GM12878 (cell line): Measurements from ENCODE around the gene OSBP. TPM values are rescaled to one million over a fixed set of nuclear protein-coding genes. Genes with fewer than 3 reads are reported as not detected.

Experiments
- ATAC-seq: fragments of 200-7000 bp; cut with Tn5 transposase; 3 replicates; pipeline ENCODE4 v1.9.1; 2020; ENCODE audit warnings: mild to moderate bottlenecking, moderate library complexity
- BruUV-seq: library from RNA; stranded (reverse); fragments of 400-500 nt; replicated peaks from 2 replicates; lab custom pipeline; 2021; lab: Mats Ljungman, UMichigan
- CTCF ChIA-PET: fragments of 300-600 bp; sonication (Branson Sonifier 250); formaldehyde crosslinking; extraction: SDS; loops from one replicate; lab custom pipeline; 2021; ENCODE audit warnings: inconsistent platforms; lab: Yijun Ruan, JAX
- POLR2A ChIA-PET: fragments of 350-600 bp; formaldehyde crosslinking; extraction: SDS; loops from one replicate; lab custom pipeline; 2021; ENCODE audit warnings: inconsistent platforms; lab: Charles Lee
- RAD21 ChIA-PET: fragments of 300-600 bp; sonication (Branson Sonifier 250); formaldehyde crosslinking; loops from one replicate; lab custom pipeline; 2023; ENCODE audit warnings: antibody characterized with exemption; ENCODE audit not compliant: unreplicated experiment; lab: Charles Lee
- SMC1A ChIA-PET: fragments of 300-600 bp; sonication (Branson Sonifier 250); formaldehyde crosslinking; loops from one replicate; lab custom pipeline; 2023; ENCODE audit not compliant: unreplicated experiment, uncharacterized antibody; lab: Charles Lee
- DNase-seq: peaks from one replicate; pipeline ENCODE4 v3.0.0-alpha.2; 2011; ENCODE audit warnings: low read depth, low spot score
- FAIRE-seq: peaks from 3 replicates; lab custom pipeline; 2011; peaks lifted over from hg19 to GRCh38; lab: Jason Lieb, UNC
- H2AFZ ChIP-seq: 2 replicates; pipeline ENCODE4 v1.6.0; 2011; ENCODE audit warnings: low read depth, low read length, control low read depth; ENCODE audit not compliant: control insufficient read depth
- H3K27ac ChIP-seq: 2 replicates; pipeline ENCODE4 v1.5.1; 2011; ENCODE audit warnings: control low read depth; ENCODE audit not compliant: control insufficient read depth, insufficient read depth
- H3K27me3 ChIP-seq, 2 experiments: replicated peaks in 1 of 2; 2 replicates each; pipeline versions ENCODE4 v1.6.0 to v1.6.1; 2011; ENCODE audit warnings: low read length in 1 of 2; ENCODE audit not compliant: control insufficient read depth in 2 of 2, insufficient read depth in 2 of 2
- H3K36me3 ChIP-seq, 2 experiments: 2 replicates each; pipeline ENCODE4 v1.5.1; 2011; ENCODE audit warnings: low read length in 1 of 2; ENCODE audit not compliant: control insufficient read depth in 2 of 2, insufficient read depth in 2 of 2
- H3K4me1 ChIP-seq: 2 replicates; pipeline ENCODE4 v1.6.1; 2011; ENCODE audit warnings: mild to moderate bottlenecking, low read length, moderate library complexity, mixed read lengths; ENCODE audit not compliant: control insufficient read depth, insufficient read depth
- H3K4me2 ChIP-seq: 2 replicates; pipeline ENCODE4 v1.6.0; 2011; ENCODE audit warnings: control low read depth; ENCODE audit not compliant: control insufficient read depth, insufficient read depth
- H3K4me3 ChIP-seq: fragments of 200-600 bp; sonication (generic); 2 replicates; pipeline ENCODE4 v1.5.1; 2016
- H3K79me2 ChIP-seq: 2 replicates; pipeline ENCODE4 v1.6.0; 2011; ENCODE audit warnings: low read length; ENCODE audit not compliant: control insufficient read depth, insufficient read depth
- H3K9ac ChIP-seq: 2 replicates; pipeline ENCODE4 v1.8.0; 2011; ENCODE audit warnings: low read length, control low read depth, mixed read lengths; ENCODE audit not compliant: control insufficient read depth, insufficient read depth
- H3K9me3 ChIP-seq: replicated peaks from 3 replicates; pipeline ENCODE4 v1.5.1; 2011; ENCODE audit warnings: mild to moderate bottlenecking, low read length; ENCODE audit not compliant: control insufficient read depth, insufficient read depth
- H4K20me1 ChIP-seq: 2 replicates; pipeline ENCODE4 v1.6.0; 2011; ENCODE audit not compliant: control insufficient read depth, insufficient read depth
- IRF4 ChIP-seq: IDR thresholded peaks from 2 replicates; pipeline ENCODE4 v1.6.1; 2011; ENCODE audit warnings: low read depth, low read length
- NBN ChIP-seq: fragments of 450-650 bp; IDR thresholded peaks from 2 replicates; pipeline ENCODE4 v1.6.1; 2016
- TCF3 ChIP-seq: IDR thresholded peaks from 2 replicates; pipeline ENCODE4 v1.6.1; 2012; ENCODE audit warnings: low read depth, mild to moderate bottlenecking, low read length, borderline replicate concordance; ENCODE audit not compliant: insufficient read depth
- WGBS: methylation state at CpG from one replicate; pipeline ENCODE4 v1.1.6; 2016; ENCODE audit warnings: low lambda C conversion rate; ENCODE audit not compliant: insufficient replicate concordance, insufficient coverage; ENCODE audit errors: missing lambda C conversion rate; 5-methylcytosine and 5-hydroxymethylcytosine counted together
- in situ Hi-C: fragments of 300-500 bp; cut with MboI; formaldehyde crosslinking; loops from 9 replicates; pipeline ENCODE4 v1.14.3; 2018; ENCODE audit warnings: mixed read lengths
- intact Hi-C: fragments of 100-400 bp; cut with micrococcal nuclease; formaldehyde crosslinking; loops from one replicate; pipeline ENCODE4 v1.14.2; 2022; ENCODE audit not compliant: unreplicated experiment
- polyA plus RNA-seq, 11 experiments: library from polyadenylated mRNA; depleted of rRNA in 4 of 11; unstranded in 6 of 11; stranded (reverse) in 5 of 11; fragments of >200 nt; fragmentation: Nextera tagmentation in 4 of 11; fragmentation: Illumina TruSeq in 1 of 11; extraction: Ambion mirVana in 4 of 11; extraction: Trizol in 1 of 11; gene quantifications; 1 replicate in 1 of 11; 2 replicates in 10 of 11; pipeline versions ENCODE4 v1.2.1 to v1.2.3, GENCODE V29; 2011 to 2016; ENCODE audit warnings: inconsistent platforms in 2 of 11, missing spikeins in 2 of 11, low read depth in 1 of 11
- total RNA-seq, 4 experiments: library from RNA; depleted of rRNA in 3 of 4; stranded (reverse); fragments of >200 nt in 3 of 4; fragmentation: Illumina TruSeq in 1 of 4; extraction: Trizol in 1 of 4; gene quantifications; 2 replicates each; pipeline versions ENCODE4 v1.2.1 to v1.2.3, GENCODE V29; 2013 to 2021
- TF ChIP-seq, protein P1 (sequence below): fragments of 450-650 bp; IDR thresholded peaks from 2 replicates; pipeline ENCODE4 v1.6.1; 2018; ENCODE audit warnings: mild to moderate bottlenecking, low read depth, moderate library complexity; ENCODE audit not compliant: partially characterized antibody
- TF ChIP-seq, protein P2 (sequence below): fragments of 450-650 bp; IDR thresholded peaks from 2 replicates; pipeline ENCODE4 v1.6.1; 2016; ENCODE audit warnings: mild to moderate bottlenecking

The OSBP gene
- total and polyA plus RNA-seq, 10 of the 15 experiments (the other 5 are each of a cell fraction or from before 2014, with no cell fraction given) = 5.9 to 41.2 (median 21.7) TPM

DNA sequence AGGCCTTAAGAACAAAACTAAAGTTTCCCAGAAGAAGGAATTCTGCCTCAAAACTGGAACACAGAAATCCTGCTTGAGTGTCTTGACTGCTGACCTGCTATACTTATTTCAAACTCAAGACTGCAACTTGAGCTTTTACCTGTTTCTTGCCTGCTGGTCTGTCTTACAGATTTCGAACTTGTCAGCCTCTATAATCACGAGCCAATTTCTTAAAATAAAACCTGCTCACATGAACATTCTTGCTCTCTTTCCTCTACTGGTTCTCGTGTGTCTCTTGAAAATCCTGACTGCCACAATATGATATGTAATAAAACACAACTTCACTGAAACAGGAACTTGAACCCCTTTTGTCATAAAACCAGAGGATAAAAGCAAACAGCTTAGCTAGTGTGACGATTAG lies 39.3 kb upstream of the OSBP start (continued):
- TF ChIP-seq, protein P1, sequence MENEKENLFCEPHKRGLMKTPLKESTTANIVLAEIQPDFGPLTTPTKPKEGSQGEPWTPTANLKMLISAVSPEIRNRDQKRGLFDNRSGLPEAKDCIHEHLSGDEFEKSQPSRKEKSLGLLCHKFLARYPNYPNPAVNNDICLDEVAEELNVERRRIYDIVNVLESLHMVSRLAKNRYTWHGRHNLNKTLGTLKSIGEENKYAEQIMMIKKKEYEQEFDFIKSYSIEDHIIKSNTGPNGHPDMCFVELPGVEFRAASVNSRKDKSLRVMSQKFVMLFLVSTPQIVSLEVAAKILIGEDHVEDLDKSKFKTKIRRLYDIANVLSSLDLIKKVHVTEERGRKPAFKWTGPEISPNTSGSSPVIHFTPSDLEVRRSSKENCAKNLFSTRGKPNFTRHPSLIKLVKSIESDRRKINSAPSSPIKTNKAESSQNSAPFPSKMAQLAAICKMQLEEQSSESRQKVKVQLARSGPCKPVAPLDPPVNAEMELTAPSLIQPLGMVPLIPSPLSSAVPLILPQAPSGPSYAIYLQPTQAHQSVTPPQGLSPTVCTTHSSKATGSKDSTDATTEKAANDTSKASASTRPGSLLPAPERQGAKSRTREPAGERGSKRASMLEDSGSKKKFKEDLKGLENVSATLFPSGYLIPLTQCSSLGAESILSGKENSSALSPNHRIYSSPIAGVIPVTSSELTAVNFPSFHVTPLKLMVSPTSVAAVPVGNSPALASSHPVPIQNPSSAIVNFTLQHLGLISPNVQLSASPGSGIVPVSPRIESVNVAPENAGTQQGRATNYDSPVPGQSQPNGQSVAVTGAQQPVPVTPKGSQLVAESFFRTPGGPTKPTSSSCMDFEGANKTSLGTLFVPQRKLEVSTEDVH = no peak
- TF ChIP-seq IRF4 = no peak
- TF ChIP-seq TCF3 = no peak
- TF ChIP-seq, protein P2, sequence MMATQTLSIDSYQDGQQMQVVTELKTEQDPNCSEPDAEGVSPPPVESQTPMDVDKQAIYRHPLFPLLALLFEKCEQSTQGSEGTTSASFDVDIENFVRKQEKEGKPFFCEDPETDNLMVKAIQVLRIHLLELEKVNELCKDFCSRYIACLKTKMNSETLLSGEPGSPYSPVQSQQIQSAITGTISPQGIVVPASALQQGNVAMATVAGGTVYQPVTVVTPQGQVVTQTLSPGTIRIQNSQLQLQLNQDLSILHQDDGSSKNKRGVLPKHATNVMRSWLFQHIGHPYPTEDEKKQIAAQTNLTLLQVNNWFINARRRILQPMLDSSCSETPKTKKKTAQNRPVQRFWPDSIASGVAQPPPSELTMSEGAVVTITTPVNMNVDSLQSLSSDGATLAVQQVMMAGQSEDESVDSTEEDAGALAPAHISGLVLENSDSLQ = no peak
- TF ChIP-seq, all 136 proteins: peak for 0

DNA sequence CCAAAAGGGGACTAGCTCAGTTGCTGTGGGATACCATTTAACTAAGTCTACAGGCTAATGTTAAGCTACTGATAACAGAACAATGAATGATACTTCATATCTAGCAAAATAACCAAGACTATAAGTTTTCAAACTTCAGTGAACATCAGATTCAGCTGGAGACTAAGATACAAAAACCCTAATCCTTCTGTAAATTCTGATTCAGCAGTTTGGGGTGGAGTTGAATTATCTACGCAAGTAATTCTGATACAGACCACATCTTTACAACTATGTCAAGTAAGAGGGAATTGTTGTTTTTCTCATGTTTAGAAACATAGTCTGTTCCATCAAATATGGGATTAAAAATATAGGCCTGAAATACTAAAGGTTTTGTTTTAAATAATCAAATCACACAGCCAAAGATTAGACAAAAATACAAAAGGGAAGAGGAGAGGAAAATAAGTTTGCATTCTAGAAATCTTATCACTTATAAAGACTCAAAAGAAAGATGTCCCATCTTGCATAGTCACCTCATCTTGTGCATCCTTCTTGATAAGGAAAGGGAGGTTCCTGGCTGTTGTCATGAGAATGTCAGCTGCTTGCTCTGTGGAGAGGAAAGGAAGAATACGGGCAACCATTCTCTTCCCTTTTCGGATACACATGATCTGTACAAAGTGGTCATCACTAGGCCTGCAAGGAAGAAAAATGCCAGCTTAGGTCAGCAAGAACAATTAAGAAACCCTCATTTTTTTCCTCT lies 31.8 kb upstream of the OSBP start:
- CTCF ChIA-PET = no interaction called here
- POLR2A ChIA-PET = interaction anchor here (0.7 kb wide), 3 partner anchors 30 to 339 kb away, joined by 4 to 6 read pairs (median 4); no protein-coding TSS in a partner anchor
- no peak overlapping the region for H2AFZ ChIP-seq
- no peak for FAIRE-seq
- no peaks in the 10 kb centered on the region for H4K20me1 ChIP-seq
- no peak for TF ChIP-seq NBN
- WGBS = 100% methylated on average over 3 of the region's 3 CpGs
- H3K27me3 ChIP-seq = no peaks in the 10 kb centered on the region
- no peaks in the 10 kb centered on the region for H3K4me1 ChIP-seq
- H3K27ac ChIP-seq = no peak overlapping the region
- no TSS peak for BruUV-seq
- RAD21 ChIA-PET = no interaction called here
- peaks cover 12 to 27% of the 10 kb centered on the region in 2 experiments for H3K36me3 ChIP-seq
- no peak for ATAC-seq
- intact Hi-C loops (no loop called here), in situ Hi-C loops (no loop called here)
- SMC1A ChIA-PET = interaction anchor here (0.8 to 1.0 kb wide), 2 partner anchors 16 to 45 kb away, joined by 3 read pairs; no protein-coding TSS in a partner anchor
- no peak overlapping the region for H3K4me3 ChIP-seq
- H3K9ac ChIP-seq = no peak overlapping the region
- no peak overlapping the region for H3K4me2 ChIP-seq
- no peaks in the 10 kb centered on the region for H3K9me3 ChIP-seq
- no peak for DNase-seq
- no peaks in the 10 kb centered on the region for H3K79me2 ChIP-seq
